NK-92 (cell line): ENCODE measurements around the gene RCHY1.

Experiments
- DNase-seq: peaks from one replicate; lab custom pipeline; 2025; ENCODE audit not compliant: unreplicated experiment; lab: John Stamatoyannopoulos, UW

Gene RCHY1

GRCh38 chr4:75432683-75433082 lies 81.5 kb downstream of the RCHY1 start:
- no peak for DNase-seq

GRCh38 chr4:75429208-75429607 lies 85.0 kb downstream of the RCHY1 start:
- DNase-seq, result no peak
